ENCODE data around the gene NAV2. TPM values are rescaled to one million over a fixed set of nuclear protein-coding genes. Genes with fewer than 3 reads are reported as not detected.

The NAV2 gene
- total RNA-seq, 1 donor from 2014 or later, result 0.39 TPM

DNA sequence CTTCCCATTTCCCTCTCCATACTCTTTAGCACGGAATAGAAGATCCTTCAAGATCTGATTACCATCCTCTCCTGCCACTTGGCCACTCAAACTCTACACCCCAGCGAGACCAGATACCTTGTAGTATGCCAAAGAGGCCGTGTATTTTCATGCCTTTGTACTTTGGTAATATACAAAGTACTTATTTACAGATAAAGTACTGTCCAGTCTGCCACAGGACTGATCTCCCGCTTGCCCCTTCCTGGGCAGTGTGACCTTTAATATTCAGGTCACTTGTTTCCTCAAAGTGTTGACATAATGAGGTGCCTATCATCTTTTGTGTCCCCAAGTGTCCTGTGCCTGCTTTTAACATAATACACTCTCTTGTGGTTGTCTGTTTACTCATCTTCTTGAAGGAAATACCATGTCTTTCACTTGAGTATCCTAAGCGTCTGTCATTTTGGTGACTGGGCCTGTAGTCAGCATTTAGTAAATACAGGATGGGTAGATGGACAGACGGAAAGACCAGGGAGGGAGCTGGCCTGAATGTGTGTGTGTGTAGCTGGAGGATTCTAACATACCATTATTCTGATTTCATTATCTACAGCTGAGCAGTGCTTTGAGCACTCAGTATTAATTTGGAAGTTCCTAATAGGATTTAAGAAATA, 137.4 kb downstream of the NAV2 start:
- Mint-ChIP-seq H3K9me3 (no peaks in the 10 kb centered on the region), H3K27me3 (ENCODE audit: low read depth) (peaks cover 2% of the 10 kb centered on the region), H3K36me3 (ENCODE audit: low read depth) (no peaks in the 10 kb centered on the region), H3K4me3 (ENCODE audit: low read depth) (no peak overlapping the region), H3K27ac (no peak overlapping the region), H3K4me1 (ENCODE audit: low read depth) (no peaks in the 10 kb centered on the region)
- DNase-seq (ENCODE audit: low spot score), result no peak
- intact Hi-C loops (cut with micrococcal nuclease), result no loop called here

DNA sequence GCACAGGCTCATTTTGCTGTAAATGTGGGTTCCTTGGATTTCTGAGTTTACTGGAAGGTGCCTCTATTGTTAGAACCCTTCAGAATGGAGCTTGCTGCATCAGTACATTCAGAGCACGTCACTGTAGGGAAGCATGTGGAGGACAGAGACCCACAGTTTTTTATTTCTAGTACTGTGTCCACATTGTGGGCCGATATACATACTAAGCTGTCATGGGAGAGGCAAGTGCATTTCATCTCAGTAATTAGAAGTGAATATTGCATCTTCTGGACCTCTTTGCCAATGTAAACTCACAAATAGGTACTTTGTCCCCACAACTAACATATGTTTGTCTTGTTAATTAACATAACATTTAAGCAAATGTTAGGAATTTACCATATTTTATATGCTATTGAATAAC, 139.7 kb downstream of the NAV2 start:
- no peak for DNase-seq (ENCODE audit: low spot score)
- H3K9me3 Mint-ChIP-seq, result no peaks in the 10 kb centered on the region
- intact Hi-C loops (cut with micrococcal nuclease), result no loop called here
- H3K4me1 Mint-ChIP-seq (ENCODE audit: low read depth), result no peaks in the 10 kb centered on the region
- peaks cover 2% of the 10 kb centered on the region for H3K27me3 Mint-ChIP-seq (ENCODE audit: low read depth)
- H3K36me3 Mint-ChIP-seq (ENCODE audit: low read depth), result no peaks in the 10 kb centered on the region
- H3K4me3 Mint-ChIP-seq (ENCODE audit: low read depth), result no peak overlapping the region
- H3K27ac Mint-ChIP-seq, result no peak overlapping the region

- no peaks in the 10 kb centered on the region for H3K4me1 Mint-ChIP-seq (ENCODE audit: low read depth)
- intact Hi-C loops (cut with micrococcal nuclease), result no loop called here
- peaks cover 2% of the 10 kb centered on the region for H3K27me3 Mint-ChIP-seq (ENCODE audit: low read depth)
- no peaks in the 10 kb centered on the region for H3K36me3 Mint-ChIP-seq (ENCODE audit: low read depth)
- no peak for DNase-seq (ENCODE audit: low spot score)
- no peak overlapping the region for H3K4me3 Mint-ChIP-seq (ENCODE audit: low read depth)
- H3K9me3 Mint-ChIP-seq, result no peaks in the 10 kb centered on the region
- H3K27ac Mint-ChIP-seq, result no peak overlapping the region
These were observed 140.4 kb downstream of the NAV2 start for GRCh38 chr11:19853016-19853415.

GRCh38 chr11:19853920-19854319, 141.3 kb downstream of the NAV2 start:
- H3K4me1 Mint-ChIP-seq (ENCODE audit: low read depth), result no peaks in the 10 kb centered on the region
- intact Hi-C loops (cut with micrococcal nuclease), result no loop called here
- peaks cover 2% of the 10 kb centered on the region for H3K27me3 Mint-ChIP-seq (ENCODE audit: low read depth)
- H3K27ac Mint-ChIP-seq, result no peak overlapping the region
- no peaks in the 10 kb centered on the region for H3K36me3 Mint-ChIP-seq (ENCODE audit: low read depth)
- no peak for DNase-seq (ENCODE audit: low spot score)
- H3K9me3 Mint-ChIP-seq, result no peaks in the 10 kb centered on the region
- no peak overlapping the region for H3K4me3 Mint-ChIP-seq (ENCODE audit: low read depth)

- H3K27me3 Mint-ChIP-seq (ENCODE audit: low read depth), result no peaks in the 10 kb centered on the region
- H3K4me1 Mint-ChIP-seq (ENCODE audit: low read depth), result no peaks in the 10 kb centered on the region
- H3K27ac Mint-ChIP-seq, result no peak overlapping the region
- H3K4me3 Mint-ChIP-seq (ENCODE audit: low read depth), result no peak overlapping the region
- no peaks in the 10 kb centered on the region for H3K36me3 Mint-ChIP-seq (ENCODE audit: low read depth)
- H3K9me3 Mint-ChIP-seq, result no peaks in the 10 kb centered on the region
- no peak for DNase-seq (ENCODE audit: low spot score)
- intact Hi-C loops (cut with micrococcal nuclease), result no loop called here
These were observed 148.5 kb downstream of the NAV2 start for GRCh38 chr11:19861171-19861570.

DNA sequence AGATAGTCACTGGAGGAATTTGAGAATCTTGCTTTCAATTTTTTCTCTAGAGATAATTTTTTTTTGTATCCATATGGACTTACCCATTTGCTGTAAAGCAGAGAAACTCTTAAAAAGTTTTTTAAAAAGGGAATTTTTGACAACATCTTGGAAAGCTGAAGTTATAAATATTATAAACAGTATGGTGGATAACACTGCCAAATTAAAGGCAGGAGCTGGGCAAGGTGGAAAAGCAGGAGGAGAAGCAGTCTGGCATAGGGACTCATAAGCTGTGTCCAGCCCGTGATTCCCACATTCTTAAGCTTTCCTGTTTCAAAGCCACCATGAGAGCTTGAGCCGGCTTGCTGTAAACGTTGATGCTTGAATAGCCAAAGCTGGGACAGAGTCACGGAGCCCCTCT, 149.5 kb downstream of the NAV2 start:
- no peak for DNase-seq (ENCODE audit: low spot score)
- Mint-ChIP-seq H3K9me3 (no peaks in the 10 kb centered on the region), H3K36me3 (ENCODE audit: low read depth) (no peaks in the 10 kb centered on the region)

DNA sequence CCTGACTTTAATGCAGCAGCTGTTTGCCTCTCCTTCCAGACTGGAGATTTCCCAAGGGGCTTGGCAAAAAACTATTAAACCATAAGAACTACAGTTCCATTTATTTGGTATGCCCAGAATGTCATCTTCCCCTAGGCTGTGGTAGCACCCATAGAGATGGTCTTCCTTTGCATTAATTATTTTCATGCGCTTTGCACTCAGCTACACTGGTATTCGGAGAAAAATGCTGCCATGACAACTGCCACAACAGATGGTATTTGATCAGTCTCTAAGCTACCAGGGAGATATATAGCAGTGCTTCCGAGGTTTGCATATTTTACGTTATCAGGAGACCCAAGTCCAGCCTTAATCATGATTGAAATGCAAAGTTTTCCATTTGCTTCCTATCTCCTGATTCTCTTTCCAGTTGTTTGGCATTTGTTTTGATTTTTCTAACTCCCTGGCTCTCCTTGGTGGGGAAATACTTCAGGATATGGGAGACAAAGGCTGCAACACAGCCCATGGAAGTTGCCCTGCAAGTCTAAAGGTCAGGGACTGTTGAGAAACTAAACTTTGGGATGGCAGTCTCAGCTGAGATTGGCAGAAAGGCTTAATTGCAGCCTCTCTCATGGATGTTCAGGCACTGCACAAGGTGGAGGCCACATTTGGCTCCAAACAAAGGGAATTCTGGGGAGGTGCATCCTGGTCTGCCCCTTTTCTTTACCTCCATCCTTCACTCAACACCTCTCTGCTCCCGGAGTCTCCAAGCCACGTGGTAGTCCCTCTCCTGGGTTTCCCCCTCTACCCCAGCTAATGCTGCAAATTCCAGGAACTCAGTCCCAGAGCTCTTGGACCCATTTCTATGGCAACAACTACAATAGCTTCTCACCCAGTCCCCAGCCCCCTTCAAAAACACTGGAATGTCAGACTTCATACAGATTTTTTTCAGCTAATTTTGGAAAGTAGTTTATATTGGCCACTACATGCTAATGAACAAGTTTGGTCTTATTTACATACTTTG, 151.8 kb downstream of the NAV2 start:
- Mint-ChIP-seq H3K4me1 (ENCODE audit: low read depth) (no peaks in the 10 kb centered on the region), H3K27me3 (ENCODE audit: low read depth) (no peaks in the 10 kb centered on the region), H3K27ac (no peak overlapping the region), H3K36me3 (ENCODE audit: low read depth) (no peaks in the 10 kb centered on the region), H3K4me3 (ENCODE audit: low read depth) (no peak overlapping the region), H3K9me3 (no peaks in the 10 kb centered on the region)
- no peak for DNase-seq (ENCODE audit: low spot score)
- intact Hi-C loops (cut with micrococcal nuclease), result no loop called here

More for the DNA sequence above, 149.5 kb downstream of the NAV2 start:
- Mint-ChIP-seq H3K27me3 (ENCODE audit: low read depth) (no peaks in the 10 kb centered on the region), H3K4me3 (ENCODE audit: low read depth) (no peak overlapping the region), H3K4me1 (ENCODE audit: low read depth) (no peaks in the 10 kb centered on the region), H3K27ac (no peak overlapping the region)
- intact Hi-C loops (cut with micrococcal nuclease), result no loop called here

GRCh38 chr11:19866037-19866436, 153.4 kb downstream of the NAV2 start:
- intact Hi-C loops (cut with micrococcal nuclease), result no loop called here
- no peak overlapping the region for H3K27ac Mint-ChIP-seq
- H3K9me3 Mint-ChIP-seq, result no peaks in the 10 kb centered on the region
- H3K4me1 Mint-ChIP-seq (ENCODE audit: low read depth), result no peaks in the 10 kb centered on the region
- no peak for DNase-seq (ENCODE audit: low spot score)
- H3K27me3 Mint-ChIP-seq (ENCODE audit: low read depth), result no peaks in the 10 kb centered on the region
- H3K36me3 Mint-ChIP-seq (ENCODE audit: low read depth), result no peaks in the 10 kb centered on the region
- no peak overlapping the region for H3K4me3 Mint-ChIP-seq (ENCODE audit: low read depth)

GRCh38 chr11:19866521-19866920, 153.9 kb downstream of the NAV2 start:
- no peak overlapping the region for H3K4me3 Mint-ChIP-seq (ENCODE audit: low read depth)
- no peak for DNase-seq (ENCODE audit: low spot score)
- H3K36me3 Mint-ChIP-seq (ENCODE audit: low read depth), result no peaks in the 10 kb centered on the region
- H3K9me3 Mint-ChIP-seq, result no peaks in the 10 kb centered on the region
- intact Hi-C loops (cut with micrococcal nuclease), result no loop called here
- no peak overlapping the region for H3K27ac Mint-ChIP-seq
- H3K4me1 Mint-ChIP-seq (ENCODE audit: low read depth), result no peaks in the 10 kb centered on the region
- H3K27me3 Mint-ChIP-seq (ENCODE audit: low read depth), result no peaks in the 10 kb centered on the region

- intact Hi-C loops (cut with micrococcal nuclease), result no loop called here
- Mint-ChIP-seq H3K27ac (no peak overlapping the region), H3K4me1 (ENCODE audit: low read depth) (no peaks in the 10 kb centered on the region), H3K36me3 (ENCODE audit: low read depth) (no peaks in the 10 kb centered on the region), H3K27me3 (ENCODE audit: low read depth) (no peaks in the 10 kb centered on the region), H3K9me3 (no peaks in the 10 kb centered on the region), H3K4me3 (ENCODE audit: low read depth) (no peak overlapping the region)
- no peak for DNase-seq (ENCODE audit: low spot score)
These were observed 154.4 kb downstream of the NAV2 start for GRCh38 chr11:19867064-19867463.

- Mint-ChIP-seq H3K9me3 (no peaks in the 10 kb centered on the region), H3K4me1 (ENCODE audit: low read depth) (no peaks in the 10 kb centered on the region), H3K36me3 (ENCODE audit: low read depth) (no peaks in the 10 kb centered on the region), H3K27me3 (ENCODE audit: low read depth) (no peaks in the 10 kb centered on the region), H3K4me3 (ENCODE audit: low read depth) (no peak overlapping the region), H3K27ac (no peak overlapping the region)
- no peak for DNase-seq (ENCODE audit: low spot score)
- intact Hi-C loops (cut with micrococcal nuclease), result no loop called here
These were observed 155.7 kb downstream of the NAV2 start for GRCh38 chr11:19868281-19868821.

- H3K9me3 Mint-ChIP-seq, result no peaks in the 10 kb centered on the region
- H3K4me1 Mint-ChIP-seq (ENCODE audit: low read depth), result no peaks in the 10 kb centered on the region
- H3K27me3 Mint-ChIP-seq (ENCODE audit: low read depth), result no peaks in the 10 kb centered on the region
- intact Hi-C loops (cut with micrococcal nuclease), result no loop called here
- H3K27ac Mint-ChIP-seq, result no peak overlapping the region
- no peak for DNase-seq (ENCODE audit: low spot score)
- no peak overlapping the region for H3K4me3 Mint-ChIP-seq (ENCODE audit: low read depth)
- no peaks in the 10 kb centered on the region for H3K36me3 Mint-ChIP-seq (ENCODE audit: low read depth)
These were observed 156.2 kb downstream of the NAV2 start for GRCh38 chr11:19868871-19869270.

- no peak for DNase-seq (ENCODE audit: low spot score)
- intact Hi-C loops (cut with micrococcal nuclease), result no loop called here
- Mint-ChIP-seq H3K36me3 (ENCODE audit: low read depth) (no peaks in the 10 kb centered on the region), H3K4me1 (ENCODE audit: low read depth) (no peaks in the 10 kb centered on the region), H3K4me3 (ENCODE audit: low read depth) (no peak overlapping the region), H3K27me3 (ENCODE audit: low read depth) (no peaks in the 10 kb centered on the region), H3K9me3 (no peaks in the 10 kb centered on the region), H3K27ac (no peak overlapping the region)
These were observed 156.8 kb downstream of the NAV2 start for GRCh38 chr11:19869466-19869865.
